HG02678 (cell line): ENCODE data around the gene COPS6.

Experiments used
- ATAC-seq: cut with Tn5 transposase; IDR thresholded peaks from one replicate; pipeline ENCODE4 v1.9.1; 2021; ENCODE audit warnings: mild to moderate bottlenecking, moderate library complexity; ENCODE audit not compliant: unreplicated experiment

The COPS6 gene

DNA sequence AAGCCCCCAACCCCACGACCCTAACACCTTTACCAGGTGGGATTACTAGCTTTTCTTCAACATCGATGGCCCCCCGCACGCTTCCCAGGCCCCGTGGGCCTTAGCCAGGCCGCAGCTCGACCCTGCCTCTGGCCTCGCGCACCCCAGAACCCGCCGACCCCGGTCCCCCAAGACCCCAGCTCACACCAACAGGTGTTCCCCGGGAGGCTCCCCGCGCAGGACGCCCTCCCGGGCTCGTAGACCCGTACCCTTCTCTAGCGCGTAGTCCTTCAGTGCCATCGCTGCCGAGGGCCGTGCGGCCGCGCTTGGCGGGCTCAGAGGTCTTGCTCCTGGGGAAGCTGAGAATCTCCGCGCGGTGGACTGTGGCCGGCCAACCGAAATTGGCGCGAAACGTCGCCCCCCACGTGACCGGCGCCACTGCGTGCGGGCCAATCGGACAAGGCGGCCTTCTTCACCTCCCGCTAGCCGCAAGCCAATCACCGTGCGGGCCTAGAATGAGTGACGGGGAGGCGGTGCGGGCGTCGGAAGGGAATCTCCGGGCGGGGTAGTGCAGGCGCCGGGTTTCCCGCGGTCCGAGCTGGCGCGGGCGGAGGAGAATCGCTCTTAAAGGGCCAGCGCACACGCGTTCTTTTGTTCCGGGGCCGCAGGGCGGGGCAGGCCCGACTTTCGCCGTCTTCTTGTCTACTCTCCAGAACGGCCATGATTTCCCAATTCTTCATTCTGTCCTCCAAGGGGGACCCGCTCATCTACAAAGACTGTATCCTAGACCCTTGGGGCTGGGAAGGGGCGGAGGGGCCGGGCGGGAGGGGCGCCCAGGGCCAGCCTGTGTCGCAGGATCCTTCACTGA is 12.5 kb downstream of the COPS6 start, which contains the start of the genes AP4M1 and MCM7:
AP4M1 (plus strand) TSS at position 628 of the 847 bp plus-strand sequence; CDS start at position 700, 72 bp downstream.
MCM7 (minus strand) TSS at position 382 of the 847 bp plus-strand sequence; CDS start at position 279, 103 bp downstream.
- peak; percentile 85 for ATAC-seq

DNA sequence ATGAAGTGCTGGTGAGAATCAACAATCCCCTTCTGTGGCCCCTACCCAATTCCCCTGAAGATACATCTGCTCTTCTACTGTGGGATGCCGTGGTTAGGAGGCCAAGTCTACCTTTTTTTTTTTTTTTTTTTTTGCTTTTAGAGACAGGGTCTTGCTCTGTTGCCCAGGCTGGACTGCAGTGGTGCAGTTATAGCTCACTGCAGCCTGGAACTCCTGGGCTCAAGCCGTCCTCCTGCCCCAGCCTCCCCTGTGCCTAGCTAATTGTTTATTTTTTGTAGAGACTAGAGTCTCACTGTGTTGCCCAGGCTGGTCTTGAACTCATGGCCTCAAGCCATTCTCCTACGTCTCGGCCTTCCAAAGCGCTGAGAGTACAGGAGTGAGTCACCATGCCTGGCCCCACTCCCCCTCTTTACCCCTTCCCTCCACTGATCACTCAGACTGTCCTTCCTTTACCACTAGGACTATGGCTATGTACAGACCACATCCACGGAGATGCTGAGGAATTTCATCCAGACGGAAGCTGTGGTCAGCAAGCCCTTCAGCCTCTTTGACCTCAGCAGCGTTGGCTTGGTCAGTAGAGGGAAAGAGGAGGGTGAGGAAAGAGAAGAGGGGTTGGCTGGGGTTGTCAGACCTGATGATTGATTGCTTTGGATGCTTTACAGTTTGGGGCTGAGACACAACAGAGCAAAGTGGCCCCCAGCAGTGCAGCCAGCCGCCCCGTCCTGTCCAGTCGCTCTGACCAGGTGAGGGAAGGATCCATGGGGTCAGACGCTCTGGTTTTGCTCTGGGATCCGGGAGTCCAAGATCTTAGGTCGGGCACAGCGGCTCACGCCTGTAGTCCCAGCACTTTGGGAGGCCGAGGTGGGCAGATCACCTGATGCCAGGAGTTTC is 14.4 kb downstream of the COPS6 start:
- no peak for ATAC-seq

DNA sequence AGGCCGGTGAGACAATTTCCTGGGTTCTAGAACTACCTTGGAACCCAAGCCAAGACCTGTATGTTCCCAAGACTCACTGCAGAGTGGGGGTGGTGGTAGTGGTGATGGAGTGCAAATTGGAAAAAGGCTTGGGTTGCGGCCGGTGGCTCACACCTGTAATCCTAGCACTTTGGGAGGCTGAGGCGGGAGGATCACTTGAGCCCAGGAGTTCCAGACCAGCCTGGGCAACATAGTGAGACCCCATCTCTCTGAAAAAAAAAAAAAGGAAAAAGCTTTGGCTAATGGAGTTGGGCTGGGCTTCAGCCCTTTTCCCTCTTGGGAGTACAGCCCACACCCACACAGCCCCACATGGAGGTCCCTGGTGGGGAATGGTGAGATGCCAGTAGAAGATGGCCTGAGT is 16.8 kb downstream of the COPS6 start:
- no peak for ATAC-seq

DNA sequence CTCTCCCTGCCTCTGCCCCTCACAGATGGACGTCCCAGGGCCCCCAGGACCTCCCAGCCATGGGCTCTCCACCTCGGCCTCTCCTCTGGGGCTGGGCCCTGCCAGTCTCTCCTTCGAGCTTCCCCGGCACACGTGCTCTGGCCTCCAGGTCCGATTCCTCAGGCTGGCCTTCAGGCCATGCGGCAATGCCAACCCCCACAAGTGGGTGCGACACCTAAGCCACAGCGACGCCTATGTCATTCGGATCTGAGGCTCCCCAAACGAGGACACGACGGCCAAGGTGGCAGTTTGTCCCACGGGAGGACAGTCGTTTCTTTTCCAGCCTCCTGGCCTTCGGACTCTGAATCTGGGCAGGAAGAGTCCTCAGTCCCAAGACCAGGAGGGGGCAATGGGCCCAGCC is 17.9 kb downstream of the COPS6 start:
- no peak for ATAC-seq

DNA sequence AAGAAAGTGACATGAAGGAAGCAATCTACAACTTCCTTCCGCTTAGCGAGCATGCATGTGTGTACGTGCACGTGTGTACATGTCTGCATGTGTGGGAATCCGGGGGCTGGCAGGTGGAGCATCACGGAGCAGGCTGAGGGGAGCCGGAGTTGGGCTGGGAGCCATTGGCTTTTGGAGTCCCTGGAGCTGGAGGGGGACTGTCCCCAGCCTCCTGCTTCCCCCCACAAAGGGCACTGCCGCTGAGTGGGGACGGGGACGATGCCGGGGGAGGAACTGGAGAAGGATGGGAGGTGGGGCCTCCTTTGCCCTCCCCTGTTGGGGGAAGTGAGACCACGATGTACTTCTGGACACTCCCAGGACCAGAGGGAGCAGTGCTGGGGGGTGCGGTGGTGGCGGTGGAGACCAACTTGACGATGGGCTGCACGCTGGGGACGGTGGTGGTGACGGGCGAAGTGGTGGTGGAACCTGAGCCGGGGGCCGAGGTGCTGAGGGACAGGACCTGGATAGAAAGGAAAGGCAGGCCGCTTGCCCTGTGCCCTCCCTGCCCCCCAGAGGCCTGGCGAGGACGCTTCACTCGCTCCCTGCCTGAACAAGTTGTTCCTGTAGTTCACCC is 18.5 kb downstream of the COPS6 start:
- ATAC-seq, result no peak

DNA sequence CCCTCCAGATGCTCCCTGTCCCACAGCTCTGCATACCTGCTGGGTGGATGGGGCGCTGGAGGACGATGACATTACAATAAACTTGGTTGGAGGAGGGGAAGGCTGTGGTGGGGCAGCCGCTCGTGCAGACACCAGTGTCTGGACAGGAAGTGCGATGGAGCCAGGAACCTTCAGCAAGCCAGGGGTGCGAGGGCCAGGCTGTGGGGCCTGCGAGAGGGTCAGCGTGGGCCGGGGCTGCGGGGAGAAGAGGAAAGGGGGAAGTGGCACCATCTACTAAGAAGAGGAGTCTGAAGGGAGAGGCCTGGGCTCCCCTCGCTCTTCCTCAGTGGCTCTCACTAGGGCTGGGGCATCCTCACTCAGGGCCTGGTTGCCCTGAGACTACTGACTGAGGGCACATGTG is 19.1 kb downstream of the COPS6 start:
- ATAC-seq, result no peak

DNA sequence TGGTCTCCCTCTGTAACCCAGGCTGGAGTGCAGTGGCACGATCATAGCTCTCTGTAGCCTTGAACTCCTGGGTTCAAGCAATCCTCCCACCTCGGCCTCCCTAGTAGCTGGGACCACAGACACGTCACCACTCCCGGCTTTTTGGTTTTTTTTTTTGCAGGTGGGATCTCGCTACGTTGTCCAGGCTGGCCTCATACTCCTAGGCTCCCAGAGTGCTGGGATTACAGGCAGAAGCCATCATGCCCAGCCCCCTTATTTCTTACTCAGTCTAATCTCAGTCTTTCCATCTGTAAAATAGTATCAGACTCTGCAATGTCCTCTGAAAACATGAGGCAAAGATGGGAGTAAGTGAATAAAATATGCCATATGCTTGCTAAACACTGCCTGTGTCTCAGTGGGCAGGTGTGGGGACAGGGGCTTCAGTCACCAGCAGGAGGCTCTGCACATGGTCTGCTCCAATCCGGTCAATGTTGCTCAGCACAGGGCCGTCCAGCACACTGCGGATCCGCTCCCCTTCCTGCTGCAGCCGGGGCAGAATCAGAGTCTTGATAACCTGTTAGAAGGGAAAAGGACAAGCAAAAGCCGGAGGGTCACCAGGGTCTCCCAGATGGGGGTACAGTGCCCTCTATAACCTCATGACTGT is 20.9 kb downstream of the COPS6 start:
- no peak for ATAC-seq

DNA sequence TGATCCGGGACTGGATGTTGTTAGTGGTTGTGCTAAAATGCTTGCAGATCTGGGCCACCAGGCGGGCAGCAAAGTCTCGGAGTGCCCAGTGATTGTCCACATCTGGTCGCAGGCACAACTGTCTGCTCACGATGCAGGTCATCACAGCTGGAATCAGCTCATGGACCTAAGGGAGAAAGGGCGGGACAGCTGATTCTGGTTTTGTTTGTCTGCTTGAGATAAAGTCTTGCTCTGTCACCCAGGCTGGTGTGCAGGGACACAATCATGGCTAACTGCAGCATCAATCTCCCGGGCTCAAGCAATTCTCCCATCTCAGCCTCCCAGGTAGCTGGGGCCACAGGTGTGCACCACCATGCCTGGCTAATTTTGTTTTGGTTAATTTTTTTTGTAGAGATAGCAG is 22.4 kb downstream of the COPS6 start:
- ATAC-seq, result no peak

DNA sequence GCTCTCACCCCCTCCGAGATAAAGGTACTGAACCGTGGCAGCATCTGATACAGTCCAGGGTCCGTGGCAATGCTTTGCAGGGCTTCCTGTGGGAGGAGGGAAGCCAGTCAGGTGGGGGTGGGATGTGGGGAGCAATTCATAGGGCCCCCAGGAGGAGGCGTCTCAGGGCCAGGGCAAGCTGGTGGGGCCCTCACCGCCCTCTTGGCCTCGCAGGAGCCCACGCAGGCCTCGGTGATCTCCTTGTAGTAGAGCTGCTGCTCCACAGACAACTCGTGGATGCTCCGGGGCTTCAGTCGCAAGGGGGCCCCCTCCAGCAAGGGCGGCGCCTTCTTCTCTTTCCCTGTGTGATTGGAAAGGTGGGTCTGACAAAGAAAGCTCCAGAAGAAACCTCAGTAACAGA is 23.1 kb downstream of the COPS6 start:
- ATAC-seq, result no peak

DNA sequence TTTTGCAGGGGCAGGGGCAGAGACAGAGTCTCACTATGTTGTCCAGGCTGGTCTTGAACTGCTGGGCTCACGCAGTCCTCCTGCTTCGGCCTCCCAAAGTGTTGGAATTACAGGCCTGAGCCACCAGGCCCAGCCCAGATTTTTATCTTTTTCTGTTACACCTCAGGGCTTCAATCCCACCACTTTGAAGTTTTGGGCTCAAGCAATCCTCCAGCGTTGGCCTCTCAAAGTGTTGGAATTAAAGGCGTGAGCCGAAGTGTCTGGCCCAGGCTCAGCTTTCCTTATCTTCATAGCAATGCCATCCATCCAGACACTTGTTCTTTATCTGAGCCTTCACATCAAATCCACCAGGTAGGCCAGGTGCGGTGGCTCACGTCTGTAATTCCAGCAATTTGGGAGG is 26.3 kb downstream of the COPS6 start:
- ATAC-seq, result no peak

DNA sequence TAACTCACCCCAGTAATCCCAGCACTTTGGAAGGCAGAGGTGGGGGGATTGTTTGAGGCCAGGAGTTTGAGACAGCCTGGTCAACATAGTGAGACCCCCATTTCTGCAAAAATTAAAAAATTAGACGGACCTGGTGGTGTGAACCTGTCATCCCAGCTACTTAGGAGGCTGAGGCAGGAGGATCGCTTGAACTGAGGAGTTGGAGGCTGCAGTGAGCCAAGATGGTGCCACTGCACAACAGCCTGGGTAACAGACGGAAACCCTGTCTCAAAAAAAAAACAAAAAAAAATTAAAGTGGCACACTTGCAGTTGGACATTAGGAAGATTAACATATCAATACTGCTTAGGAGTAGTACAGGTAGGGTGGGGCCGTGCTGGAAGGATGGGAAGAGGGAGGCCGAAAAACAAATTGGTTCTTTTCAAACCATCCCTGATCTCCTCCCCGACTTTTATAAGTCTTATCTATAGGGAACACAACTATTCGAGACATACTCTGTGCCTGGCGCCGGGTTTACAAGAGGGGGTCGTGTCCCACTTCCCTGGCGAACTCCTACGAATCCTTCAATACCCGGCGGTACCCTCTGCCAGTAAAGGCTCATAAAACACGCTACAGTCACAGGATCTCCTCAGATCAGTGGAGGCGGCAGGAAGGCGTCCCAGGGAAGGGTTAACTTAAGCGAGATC is 29.8 kb downstream of the COPS6 start:
- no peak for ATAC-seq

DNA sequence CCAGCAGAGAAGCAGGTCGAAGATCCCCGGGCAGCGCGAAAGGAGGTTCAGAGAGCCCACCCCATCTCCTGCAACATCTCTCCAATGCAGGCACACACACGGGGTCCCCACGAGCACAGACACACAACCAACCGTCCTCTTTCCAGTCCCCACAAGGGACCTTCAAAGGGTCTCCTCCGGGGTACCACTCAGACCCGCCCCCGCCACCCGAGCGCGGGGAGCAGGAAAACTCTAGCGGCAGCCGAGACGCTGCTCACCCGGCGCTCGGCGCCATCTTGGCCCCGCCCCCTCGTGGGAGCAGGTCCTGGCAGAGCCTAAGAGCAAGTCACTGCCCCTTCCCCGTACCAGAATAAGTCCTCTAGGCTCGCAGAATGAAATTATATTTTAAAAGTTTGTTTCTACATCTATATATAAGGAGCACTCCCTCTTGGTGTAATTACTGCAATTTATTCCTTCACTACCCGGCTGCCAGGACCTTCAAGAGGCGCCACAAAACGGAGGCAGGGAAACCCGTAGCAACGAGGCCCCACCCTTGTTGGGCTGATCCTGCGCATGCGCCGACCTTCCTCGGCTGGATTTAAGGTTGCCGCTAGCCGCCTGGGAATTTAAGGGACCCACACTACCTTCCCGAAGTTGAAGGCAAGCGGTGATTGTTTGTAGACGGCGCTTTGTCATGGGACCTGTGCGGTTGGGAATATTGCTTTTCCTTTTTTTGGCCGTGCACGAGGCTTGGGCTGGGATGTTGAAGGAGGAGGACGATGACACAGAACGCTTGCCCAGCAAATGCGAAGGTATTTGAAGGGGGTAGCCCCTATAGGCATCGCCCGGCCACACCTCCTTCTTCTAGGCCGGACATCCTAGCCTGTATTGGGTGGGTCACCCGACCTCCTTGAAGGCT is 30.6 kb downstream of the COPS6 start, which contains the start of the genes CNPY4 and TAF6:
CNPY4 (plus strand) TSS at position 563 of the 898 bp plus-strand sequence; CDS start at position 674, 111 bp downstream.
TAF6 (minus strand) TSS at position 287 of the 898 bp plus-strand sequence. CDS start 5,149 bp downstream, outside the sequence.
- ATAC-seq, result peak; percentile 79

DNA sequence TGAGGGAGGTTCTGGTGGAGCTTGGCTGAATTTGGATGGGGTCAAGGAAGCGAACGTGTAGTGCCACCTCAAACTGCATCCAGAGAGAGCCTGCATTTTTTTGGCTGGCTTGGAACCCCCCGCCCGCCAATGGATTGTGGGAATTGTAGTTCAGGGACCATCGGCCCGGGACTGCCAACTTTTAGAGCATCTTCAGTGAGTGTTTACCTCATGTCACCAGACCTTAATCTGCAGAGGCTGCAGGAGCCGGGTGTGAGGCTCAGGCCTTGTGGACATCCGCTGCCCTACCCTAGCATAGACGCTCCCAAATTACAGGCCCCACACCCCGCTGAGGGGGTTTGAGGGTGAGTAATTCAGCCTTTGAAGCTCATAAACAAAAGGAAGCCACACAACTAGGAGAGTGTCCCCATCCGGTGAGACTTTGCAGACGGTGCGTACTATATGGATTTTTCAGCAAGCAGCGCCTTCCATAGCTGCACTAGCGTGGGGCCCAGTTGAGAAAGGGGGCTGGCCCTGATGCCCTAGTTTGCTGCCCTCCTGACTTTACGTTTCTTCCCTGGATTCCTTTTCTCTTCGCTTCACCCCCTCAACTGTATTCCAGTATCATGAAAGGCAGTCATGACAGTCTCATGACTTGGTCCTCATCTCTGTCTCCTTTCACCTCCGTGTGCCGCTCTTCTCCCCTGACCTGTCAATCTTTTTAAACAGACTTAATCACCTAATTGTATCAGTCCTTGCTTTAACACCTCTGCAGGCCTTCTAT is 31.4 kb downstream of the COPS6 start:
- peak; percentile 34 for ATAC-seq

DNA sequence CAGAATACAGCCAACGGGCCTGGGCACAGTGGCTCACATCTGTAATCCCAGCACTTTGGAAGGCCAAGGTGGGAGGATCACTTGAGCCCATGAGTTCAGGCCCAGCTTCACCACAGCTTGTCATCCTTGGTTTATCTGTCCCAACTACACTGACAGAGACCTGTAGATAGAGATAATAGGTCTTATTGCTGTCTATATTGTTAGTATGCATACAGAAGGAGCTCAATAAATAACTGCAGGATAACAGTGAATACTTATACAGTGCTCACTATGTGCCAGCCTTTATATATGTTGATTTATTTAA is 31.9 kb downstream of the COPS6 start:
- no peak for ATAC-seq

DNA sequence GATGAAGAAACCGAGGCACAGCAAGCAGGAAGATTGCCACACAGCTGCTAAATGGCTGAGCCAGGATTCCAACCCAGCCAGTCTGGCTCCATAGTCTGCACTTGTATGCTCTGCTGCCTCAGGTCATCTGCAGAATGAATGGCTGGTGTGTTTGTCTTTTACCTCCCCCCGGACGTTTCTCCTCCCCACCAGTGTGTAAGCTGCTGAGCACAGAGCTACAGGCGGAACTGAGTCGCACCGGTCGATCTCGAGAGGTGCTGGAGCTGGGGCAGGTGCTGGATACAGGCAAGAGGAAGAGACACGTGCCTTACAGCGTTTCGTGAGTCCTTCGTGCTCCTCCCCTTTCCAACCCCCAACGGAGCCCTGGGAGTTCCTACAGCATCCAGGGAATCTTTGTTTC is 33.3 kb downstream of the COPS6 start:
- ATAC-seq, result no peak

DNA sequence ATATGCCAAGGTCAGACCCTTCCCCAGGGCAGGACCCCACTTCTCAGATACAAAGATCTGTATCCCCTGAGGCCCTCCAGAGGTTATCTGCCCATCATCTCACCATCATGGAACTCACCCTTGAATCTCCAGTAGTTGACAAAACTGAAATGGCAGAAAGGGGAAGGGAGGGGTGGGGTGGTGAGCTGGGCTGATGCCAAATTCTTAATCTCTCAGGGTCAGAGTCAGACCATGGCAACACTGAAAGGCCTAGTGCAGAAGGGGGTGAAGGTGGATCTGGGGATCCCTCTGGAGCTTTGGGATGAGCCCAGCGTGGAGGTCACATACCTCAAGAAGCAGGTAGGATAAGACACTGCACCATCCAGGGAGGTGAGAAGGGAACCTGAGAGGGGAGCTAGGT is 33.8 kb downstream of the COPS6 start:
- no peak for ATAC-seq

DNA sequence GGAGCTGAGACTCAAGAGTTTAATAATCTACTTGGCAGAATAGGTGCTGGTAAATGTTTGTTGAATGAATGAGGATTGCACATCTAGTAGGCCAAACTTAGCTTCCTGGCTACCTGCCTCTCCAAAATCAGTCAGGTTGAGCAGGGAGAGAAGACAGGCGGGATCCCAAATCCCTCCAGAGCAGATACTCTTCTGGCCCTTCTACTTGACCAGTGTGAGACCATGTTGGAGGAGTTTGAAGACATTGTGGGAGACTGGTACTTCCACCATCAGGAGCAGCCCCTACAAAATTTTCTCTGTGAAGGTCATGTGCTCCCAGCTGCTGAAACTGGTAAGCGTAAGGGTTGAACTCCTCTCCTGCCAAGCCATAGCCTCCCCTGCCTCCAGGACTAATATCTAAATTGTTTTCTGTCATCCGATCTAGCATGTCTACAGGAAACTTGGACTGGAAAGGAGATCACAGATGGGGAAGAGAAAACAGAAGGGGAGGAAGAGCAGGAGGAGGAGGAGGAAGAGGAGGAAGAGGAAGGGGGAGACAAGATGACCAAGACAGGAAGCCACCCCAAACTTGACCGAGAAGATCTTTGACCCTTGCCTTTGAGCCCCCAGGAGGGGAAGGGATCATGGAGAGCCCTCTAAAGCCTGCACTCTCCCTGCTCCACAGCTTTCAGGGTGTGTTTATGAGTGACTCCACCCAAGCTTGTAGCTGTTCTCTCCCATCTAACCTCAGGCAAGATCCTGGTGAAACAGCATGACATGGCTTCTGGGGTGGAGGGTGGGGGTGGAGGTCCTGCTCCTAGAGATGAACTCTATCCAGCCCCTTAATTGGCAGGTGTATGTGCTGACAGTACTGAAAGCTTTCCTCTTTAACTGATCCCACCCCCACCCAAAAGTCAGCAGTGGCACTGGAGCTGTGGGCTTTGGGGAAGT is 35.8 kb downstream of the COPS6 start:
- ATAC-seq, result no peak
